ENCODE results near the gene PTPN1. TPM values are rescaled to one million over a fixed set of nuclear protein-coding genes. Genes with fewer than 3 reads are reported as not detected.

PTPN1 gene
- total RNA-seq, 2 experiments from 2014 or later = 62.5 to 74.7 TPM

DNA sequence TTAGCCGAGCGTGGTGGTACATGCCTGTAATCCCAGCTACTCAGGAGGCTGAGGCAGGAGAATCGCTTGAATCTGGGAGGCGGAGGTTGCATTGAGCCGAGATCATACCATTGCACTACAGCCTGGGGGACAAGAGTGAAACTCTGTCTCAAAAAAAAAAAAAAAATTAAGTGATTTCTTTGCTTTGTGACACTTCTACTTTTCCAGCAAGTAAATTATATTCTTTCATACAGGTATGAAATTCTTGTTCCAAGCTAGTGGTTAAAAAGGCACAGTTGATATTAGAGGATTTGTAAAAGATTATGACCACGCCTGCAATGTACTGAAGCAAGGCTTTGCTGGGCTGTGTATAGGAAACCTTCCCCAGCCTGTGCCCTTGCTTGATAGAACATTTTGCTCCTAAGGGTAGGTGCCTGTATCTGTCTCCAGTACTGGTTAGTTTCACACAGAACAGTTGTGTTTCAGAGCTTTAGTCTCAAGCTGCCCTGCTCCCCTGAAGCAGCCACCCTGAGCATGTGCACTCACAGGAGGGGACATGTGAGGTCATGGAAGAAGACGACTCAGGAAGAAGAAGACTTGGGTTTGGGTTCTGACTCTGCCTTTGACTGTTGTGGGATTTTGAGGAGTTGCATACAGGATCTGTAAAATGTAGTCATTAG lies 10.2 kb downstream of the PTPN1 start:
- peaks cover 47% of the 10 kb centered on the region for H3K36me3 Mint-ChIP-seq
- H3K27ac Mint-ChIP-seq = peak overlapping the region; percentile 95
- peak overlapping the region; percentile 76 for H3K4me3 Mint-ChIP-seq
- peak; percentile 51 for ATAC-seq
- H3K4me1 Mint-ChIP-seq = peaks cover 81% of the 10 kb centered on the region
- peak; percentile 68 for DNase-seq
- CTCF ChIA-PET = interaction anchor here (0.9 to 3.0 kb wide), 10 partner anchors 9 to 52 kb away, joined by 3 to 11 read pairs (median 3); partner anchors contain the start of gene PTPN1
- no peaks in the 10 kb centered on the region for H3K9me3 Mint-ChIP-seq (ENCODE audit: low read depth)
- H3K27me3 Mint-ChIP-seq = no peaks in the 10 kb centered on the region

DNA sequence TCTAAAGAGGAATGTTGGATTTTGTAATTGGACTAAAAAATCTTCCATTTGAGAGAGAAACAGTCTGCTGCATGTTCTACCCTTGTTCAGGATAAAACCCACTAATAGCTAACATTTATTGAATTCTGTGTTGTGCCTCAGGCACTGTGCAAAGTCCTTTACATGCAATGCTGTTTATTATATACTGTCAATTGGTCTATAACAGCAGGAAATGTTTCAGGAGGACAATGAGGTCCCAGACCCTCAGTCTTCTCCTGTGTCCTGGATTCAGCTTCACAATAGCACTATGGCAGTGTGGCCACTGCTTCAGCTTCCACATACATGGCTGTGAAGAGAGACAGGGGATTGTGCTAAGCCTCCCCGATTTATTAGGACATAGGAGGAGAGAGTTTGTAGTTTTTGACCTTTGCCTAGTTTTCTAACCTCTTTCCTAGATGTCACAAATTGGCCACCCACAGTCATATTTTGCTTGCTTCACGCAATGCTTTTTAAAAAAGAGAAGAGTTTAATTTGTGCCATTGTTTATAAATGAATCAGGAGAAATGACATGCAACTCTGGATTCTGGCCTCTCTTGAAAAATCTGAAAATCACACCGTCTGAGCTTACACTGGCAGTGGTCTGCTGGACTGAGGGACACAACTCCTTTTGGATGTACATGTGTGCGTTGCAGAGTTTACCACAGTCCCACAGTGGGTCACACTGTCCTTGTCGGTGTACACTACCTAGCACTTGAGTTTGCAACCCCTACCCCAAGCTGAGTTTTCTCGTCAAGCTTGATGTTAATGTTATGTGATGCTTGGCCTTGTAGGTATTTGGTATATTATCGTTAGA lies 11.3 kb downstream of the PTPN1 start:
- DNase-seq (no peak), ATAC-seq (no peak)
- H3K27me3 Mint-ChIP-seq = no peaks in the 10 kb centered on the region
- no peaks in the 10 kb centered on the region for H3K9me3 Mint-ChIP-seq (ENCODE audit: low read depth)
- CTCF ChIA-PET = interaction anchor here (0.9 to 2.3 kb wide), 4 partner anchors 10 to 51 kb away, joined by 3 to 11 read pairs (median 3); no protein-coding TSS in a partner anchor
- peaks cover 42% of the 10 kb centered on the region for H3K36me3 Mint-ChIP-seq
- H3K27ac Mint-ChIP-seq = peak overlapping the region; percentile 63
- H3K4me1 Mint-ChIP-seq = peaks cover 72% of the 10 kb centered on the region
- H3K4me3 Mint-ChIP-seq = no peak overlapping the region

DNA sequence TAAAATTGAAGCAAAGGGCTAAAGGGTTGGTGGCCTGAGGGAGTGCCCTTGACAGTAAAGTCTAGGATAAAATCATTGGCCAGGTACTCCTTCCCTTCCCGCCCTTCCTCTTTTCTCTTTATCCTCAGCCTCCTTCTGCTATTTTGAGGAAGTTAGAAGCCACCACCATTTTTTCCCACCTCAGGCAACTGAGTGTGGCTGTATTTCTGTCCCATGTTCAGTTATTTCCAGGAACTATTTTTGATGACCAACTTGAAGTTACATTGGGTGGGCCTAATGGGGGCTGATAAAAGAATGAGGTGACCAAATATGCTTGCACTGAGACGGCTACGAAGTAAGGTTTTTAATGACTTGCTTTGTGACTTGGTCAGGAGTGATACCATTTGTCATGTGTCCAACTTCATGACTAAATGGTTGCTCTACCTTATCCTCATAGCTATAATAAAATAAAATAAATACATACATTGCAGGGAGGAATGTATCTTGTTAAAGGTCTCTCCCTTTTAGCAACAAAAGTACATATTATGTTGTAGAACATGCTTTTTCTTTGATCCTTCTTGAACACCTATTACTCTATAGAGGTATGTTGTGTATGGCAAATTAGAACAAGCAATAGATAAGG lies 12.0 kb downstream of the PTPN1 start:
- no peak overlapping the region for H3K4me3 Mint-ChIP-seq
- ATAC-seq = no peak

DNA sequence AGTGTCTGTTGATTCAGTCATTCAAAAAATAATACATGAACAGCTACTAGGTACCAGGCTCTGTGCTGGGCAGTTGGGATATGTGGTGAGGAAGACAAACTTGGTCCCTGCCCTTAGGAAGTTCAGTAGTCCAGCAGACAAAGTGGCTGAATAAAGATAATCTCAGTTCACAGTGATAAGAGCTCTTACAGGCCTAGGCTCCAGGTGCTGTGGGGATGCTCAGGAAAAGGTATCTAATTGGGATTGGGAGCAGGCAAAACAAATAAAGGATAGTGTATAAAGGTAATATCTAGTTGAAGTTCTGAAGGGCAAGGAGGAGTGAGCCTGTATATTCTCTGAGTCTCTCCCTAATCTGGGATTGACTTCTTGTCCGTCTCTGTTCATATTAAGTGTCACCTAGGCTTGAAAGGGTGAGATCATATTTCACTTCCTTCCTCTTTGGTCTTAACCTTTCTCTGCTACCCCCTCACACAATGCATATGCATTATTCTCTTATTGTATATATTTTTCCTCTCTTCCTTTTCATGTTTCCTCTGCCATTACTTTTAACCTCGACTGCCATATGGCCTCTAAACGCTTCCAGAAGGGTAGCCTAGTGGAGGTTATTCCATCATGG lies 13.5 kb downstream of the PTPN1 start:
- no peaks in the 10 kb centered on the region for H3K27me3 Mint-ChIP-seq
- ATAC-seq = peak; percentile 20
- peaks cover 34% of the 10 kb centered on the region for H3K36me3 Mint-ChIP-seq
- peaks cover 53% of the 10 kb centered on the region for H3K4me1 Mint-ChIP-seq
- no peaks in the 10 kb centered on the region for H3K9me3 Mint-ChIP-seq (ENCODE audit: low read depth)
- no peak for DNase-seq
- CTCF ChIA-PET = interaction anchor here (0.9 to 1.8 kb wide), 11 partner anchors 9 to 338 kb away, joined by 3 to 7 read pairs (median 4); partner anchors contain the start of gene PTPN1
- H3K4me3 Mint-ChIP-seq = peak overlapping the region; percentile 21
- H3K27ac Mint-ChIP-seq = peak overlapping the region; percentile 83

More for the DNA sequence above, 12.0 kb downstream of the PTPN1 start:
- H3K27ac Mint-ChIP-seq = no peak overlapping the region
- H3K36me3 Mint-ChIP-seq = peaks cover 39% of the 10 kb centered on the region
- DNase-seq = no peak
- no peaks in the 10 kb centered on the region for H3K27me3 Mint-ChIP-seq
- H3K9me3 Mint-ChIP-seq (ENCODE audit: low read depth) = no peaks in the 10 kb centered on the region
- CTCF ChIA-PET = interaction anchor here (1.5 to 2.3 kb wide), 2 partner anchors 20 to 43 kb away, joined by 3 to 11 read pairs; no protein-coding TSS in a partner anchor
- peaks cover 66% of the 10 kb centered on the region for H3K4me1 Mint-ChIP-seq

DNA sequence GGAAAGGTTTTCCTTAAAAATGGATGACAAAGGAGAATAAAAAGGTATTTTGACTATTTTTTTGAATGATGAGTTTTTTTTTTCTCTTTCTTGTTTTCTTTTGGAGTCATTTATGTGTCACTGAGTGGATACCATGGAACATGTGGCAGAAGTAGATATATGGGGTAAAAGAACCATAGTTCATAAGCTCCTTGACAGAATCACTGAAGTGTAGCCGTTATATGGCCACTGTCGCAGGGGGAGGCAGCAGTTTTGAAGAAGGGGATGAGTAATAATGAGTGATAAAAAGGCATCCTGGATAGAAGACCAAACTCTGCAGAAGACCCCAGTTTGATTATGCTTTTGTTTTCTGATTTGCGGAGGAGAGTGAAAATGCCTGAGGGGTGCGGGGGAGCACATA lies 15.5 kb downstream of the PTPN1 start:
- H3K4me1 Mint-ChIP-seq = peaks cover 42% of the 10 kb centered on the region
- H3K27me3 Mint-ChIP-seq = no peaks in the 10 kb centered on the region
- no peaks in the 10 kb centered on the region for H3K9me3 Mint-ChIP-seq (ENCODE audit: low read depth)
- DNase-seq (no peak), ATAC-seq (no peak)
- peaks cover 29% of the 10 kb centered on the region for H3K36me3 Mint-ChIP-seq
- CTCF ChIA-PET = interaction anchor here (1.1 to 1.5 kb wide), 4 partner anchors 12 to 53 kb away, joined by 3 to 4 read pairs (median 4); no protein-coding TSS in a partner anchor
- H3K27ac Mint-ChIP-seq = no peak overlapping the region
- no peak overlapping the region for H3K4me3 Mint-ChIP-seq

DNA sequence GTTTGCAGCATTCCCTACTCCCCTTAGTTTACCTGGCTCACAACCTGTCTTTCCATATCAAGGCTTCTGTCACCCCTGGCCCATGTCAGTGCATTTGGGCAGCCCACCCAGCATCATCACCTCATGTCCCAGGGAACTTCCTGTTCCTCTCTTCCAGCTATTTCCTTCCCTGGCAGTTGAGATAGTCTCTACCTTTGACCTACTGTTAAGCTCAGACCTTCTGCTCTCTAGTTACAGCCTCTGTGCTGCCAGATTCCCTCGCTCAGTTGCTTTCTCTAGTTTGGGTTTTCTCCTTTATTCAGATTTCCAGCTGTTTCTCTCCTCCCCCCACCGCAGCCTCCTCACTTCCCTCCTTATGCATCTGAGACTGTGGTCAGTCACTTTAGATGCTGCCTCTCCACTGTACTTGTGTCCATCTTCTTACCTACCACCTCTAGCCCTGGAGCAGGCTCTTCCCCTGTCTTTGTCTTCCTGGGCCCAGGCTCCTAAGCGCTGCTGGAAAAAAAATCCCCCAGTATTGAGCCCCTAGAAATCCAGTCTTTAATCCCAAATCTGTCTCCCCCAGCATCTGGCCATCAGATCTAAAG lies 16.3 kb downstream of the PTPN1 start:
- DNase-seq (no peak), ATAC-seq (no peak)
- Mint-ChIP-seq H3K27me3 (no peaks in the 10 kb centered on the region), H3K27ac (no peak overlapping the region), H3K36me3 (peaks cover 22% of the 10 kb centered on the region), H3K9me3 (ENCODE audit: low read depth) (no peaks in the 10 kb centered on the region), H3K4me3 (no peak overlapping the region), H3K4me1 (peaks cover 40% of the 10 kb centered on the region)
- CTCF ChIA-PET = interaction anchor here (0.6 to 1.2 kb wide), 5 partner anchors 33 to 54 kb away, joined by 3 to 4 read pairs (median 3); no protein-coding TSS in a partner anchor

DNA sequence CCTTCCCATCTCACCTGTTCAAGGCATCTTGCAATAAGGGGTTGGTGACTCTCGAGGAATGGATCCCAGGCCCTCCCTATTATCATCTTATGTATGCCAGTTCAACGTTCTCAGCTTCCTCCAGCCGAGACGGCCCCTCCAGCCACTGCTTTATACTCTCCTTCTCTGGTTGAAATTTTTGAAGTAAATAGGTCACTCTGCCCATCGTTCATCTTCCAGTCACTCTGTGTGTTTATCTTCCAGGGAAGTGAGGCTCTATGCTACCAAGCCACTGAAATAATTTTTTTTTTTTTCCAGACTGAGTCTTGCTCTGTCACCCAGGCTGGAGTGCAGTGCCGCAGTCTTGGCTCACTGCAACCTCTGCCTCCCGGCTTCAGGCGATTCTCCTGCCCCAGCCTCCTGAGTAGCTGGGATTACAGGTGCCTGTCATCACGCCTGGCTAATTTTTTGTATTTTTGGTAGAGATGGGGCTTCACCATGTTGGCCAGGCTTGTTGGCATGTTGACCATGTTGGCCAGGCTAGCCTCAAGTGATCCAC lies 17.0 kb downstream of the PTPN1 start:
- H3K4me1 Mint-ChIP-seq = peaks cover 40% of the 10 kb centered on the region
- DNase-seq (no peak), ATAC-seq (no peak)
- peaks cover 21% of the 10 kb centered on the region for H3K36me3 Mint-ChIP-seq
- CTCF ChIA-PET = interaction anchor here (0.8 to 1.0 kb wide), 3 partner anchors 16 to 52 kb away, joined by 3 read pairs; no protein-coding TSS in a partner anchor
- H3K27me3 Mint-ChIP-seq = no peaks in the 10 kb centered on the region
- H3K4me3 Mint-ChIP-seq = no peak overlapping the region
- H3K27ac Mint-ChIP-seq = no peak overlapping the region
- H3K9me3 Mint-ChIP-seq (ENCODE audit: low read depth) = no peaks in the 10 kb centered on the region

DNA sequence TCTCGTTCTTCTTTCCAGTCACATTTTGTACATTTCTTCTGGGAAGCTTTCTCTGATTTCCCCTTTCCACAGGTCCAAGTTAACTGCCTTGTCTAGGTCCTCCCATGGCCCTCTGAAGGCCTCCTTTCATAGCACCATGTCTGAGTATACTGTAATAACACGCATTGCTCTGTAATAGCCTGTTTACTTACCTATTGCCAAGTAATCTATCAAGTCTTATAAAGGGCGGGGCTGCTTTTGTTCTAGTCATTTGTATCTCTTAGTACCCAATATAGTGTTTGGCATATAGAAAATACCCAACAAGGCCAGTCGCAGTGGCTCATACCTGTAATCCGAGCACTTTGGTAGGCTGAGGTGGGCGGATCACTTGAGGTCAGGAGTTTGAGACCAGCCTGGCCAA lies 17.9 kb downstream of the PTPN1 start:
- no peak for DNase-seq
- H3K9me3 Mint-ChIP-seq (ENCODE audit: low read depth) = no peaks in the 10 kb centered on the region
- peaks cover 42% of the 10 kb centered on the region for H3K4me1 Mint-ChIP-seq
- CTCF ChIA-PET = interaction anchor here (0.7 to 1.1 kb wide), 3 partner anchors 17 to 407 kb away, joined by 3 to 4 read pairs (median 3); no protein-coding TSS in a partner anchor
- no peak overlapping the region for H3K27ac Mint-ChIP-seq
- ATAC-seq = no peak
- peaks cover 17% of the 10 kb centered on the region for H3K36me3 Mint-ChIP-seq
- H3K27me3 Mint-ChIP-seq = no peaks in the 10 kb centered on the region
- H3K4me3 Mint-ChIP-seq = no peak overlapping the region

DNA sequence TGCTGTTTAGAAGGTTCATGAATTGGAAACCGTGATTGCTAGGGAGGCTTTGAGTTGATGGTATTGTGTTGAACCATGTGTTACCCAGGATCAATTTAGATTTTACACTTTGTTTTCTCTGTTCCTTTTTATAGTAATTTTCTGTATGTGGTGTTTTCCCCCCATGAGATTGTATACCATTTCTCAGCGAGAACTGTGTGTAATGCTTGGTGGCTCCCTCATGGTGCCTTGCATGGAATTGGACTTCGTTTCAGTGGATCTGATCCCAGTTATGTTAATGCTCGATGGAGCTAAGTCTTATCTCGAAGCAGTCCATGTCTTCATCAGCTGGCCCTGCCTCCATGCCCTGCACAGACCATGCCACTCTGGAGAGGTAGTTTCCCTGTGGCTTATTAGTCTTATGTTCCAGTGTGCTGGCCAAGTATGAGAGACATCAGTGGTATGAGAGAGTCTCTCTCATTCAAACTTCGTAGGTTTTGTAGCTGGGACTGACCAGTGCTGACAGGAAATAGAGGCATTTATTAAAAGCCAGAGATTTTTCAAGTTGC lies 18.7 kb downstream of the PTPN1 start:
- no peaks in the 10 kb centered on the region for H3K9me3 Mint-ChIP-seq (ENCODE audit: low read depth)
- peaks cover 12% of the 10 kb centered on the region for H3K36me3 Mint-ChIP-seq
- CTCF ChIA-PET = interaction anchor here (0.7 to 1.3 kb wide), 4 partner anchors 9 to 408 kb away, joined by 3 to 4 read pairs (median 3); no protein-coding TSS in a partner anchor
- DNase-seq (no peak), ATAC-seq (no peak)
- peaks cover 39% of the 10 kb centered on the region for H3K4me1 Mint-ChIP-seq
- no peaks in the 10 kb centered on the region for H3K27me3 Mint-ChIP-seq
- H3K4me3 Mint-ChIP-seq = no peak overlapping the region
- peak overlapping the region; percentile 2 for H3K27ac Mint-ChIP-seq

DNA sequence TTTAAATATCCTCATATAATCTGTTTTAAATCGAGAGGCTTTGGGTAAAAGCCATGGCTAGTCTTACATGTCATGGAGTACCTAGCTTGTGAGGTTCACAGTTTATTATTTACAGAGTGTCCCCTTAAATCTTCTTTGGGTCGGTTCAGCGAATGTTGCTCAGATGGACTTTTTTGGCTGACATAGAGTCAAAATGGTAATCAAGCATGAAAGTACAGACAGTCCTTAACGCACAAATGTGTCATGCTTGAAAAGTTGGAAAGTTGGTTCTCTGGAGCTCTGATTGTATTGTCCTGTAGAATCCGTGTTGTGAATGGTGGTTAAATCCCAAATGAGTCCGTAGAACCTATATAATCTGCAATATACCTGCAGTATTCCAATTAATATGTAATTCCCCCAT lies 22.0 kb downstream of the PTPN1 start:
- no peaks in the 10 kb centered on the region for H3K27me3 Mint-ChIP-seq
- H3K27ac Mint-ChIP-seq = no peak overlapping the region
- H3K9me3 Mint-ChIP-seq (ENCODE audit: low read depth) = no peaks in the 10 kb centered on the region
- peaks cover 12% of the 10 kb centered on the region for H3K36me3 Mint-ChIP-seq
- peaks cover 47% of the 10 kb centered on the region for H3K4me1 Mint-ChIP-seq
- DNase-seq = no peak
- CTCF ChIA-PET = interaction anchor here (0.6 to 0.8 kb wide), 2 partner anchors 10 to 461 kb away, joined by 3 read pairs; no protein-coding TSS in a partner anchor
- no peak overlapping the region for H3K4me3 Mint-ChIP-seq
- no peak for ATAC-seq

DNA sequence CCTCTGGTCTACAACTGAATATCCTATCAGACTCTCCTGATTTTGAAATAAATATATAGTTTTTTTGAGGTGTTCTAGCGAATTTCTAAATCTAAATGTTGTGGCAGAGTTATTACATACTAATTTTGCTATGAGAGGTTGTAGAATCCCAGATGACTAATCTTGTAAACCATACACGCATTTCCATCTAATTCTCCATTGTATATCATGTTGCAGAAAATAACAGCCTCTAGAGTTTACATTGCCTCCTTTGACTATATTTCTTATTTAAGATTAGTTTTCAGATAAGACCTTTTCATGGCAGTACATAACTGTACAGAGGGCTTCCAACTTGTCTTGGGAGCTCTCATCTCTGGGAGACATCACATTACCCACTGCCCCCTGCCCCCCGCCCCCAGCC lies 22.9 kb downstream of the PTPN1 start:
- Mint-ChIP-seq H3K9me3 (ENCODE audit: low read depth) (no peaks in the 10 kb centered on the region), H3K4me3 (no peak overlapping the region), H3K4me1 (peaks cover 53% of the 10 kb centered on the region), H3K36me3 (peaks cover 15% of the 10 kb centered on the region), H3K27ac (no peak overlapping the region), H3K27me3 (no peaks in the 10 kb centered on the region)
- ATAC-seq (no peak), DNase-seq (no peak)
- CTCF ChIA-PET = interaction anchor here (1.0 to 1.2 kb wide), 3 partner anchors 15 to 111 kb away, joined by 3 to 4 read pairs (median 3); no protein-coding TSS in a partner anchor

DNA sequence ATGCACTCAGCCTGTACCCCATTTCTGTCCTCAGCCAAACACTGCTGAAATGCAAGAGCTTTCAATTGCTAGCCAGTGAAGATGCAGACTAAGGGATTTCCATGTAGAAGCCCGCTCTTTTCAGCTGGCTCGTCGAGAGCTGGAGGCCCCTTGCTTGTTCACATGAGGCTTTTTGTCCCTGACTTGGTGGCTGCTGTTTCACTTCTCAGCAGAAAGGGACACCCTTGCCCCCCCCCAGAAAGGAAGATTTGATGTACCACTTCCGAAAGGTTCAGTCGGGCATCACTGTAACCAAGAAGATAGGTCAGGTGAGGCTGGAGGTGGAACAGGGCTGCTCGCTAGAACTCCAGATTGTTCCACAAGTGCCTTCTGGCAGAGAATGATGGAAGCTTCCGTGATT lies 23.3 kb downstream of the PTPN1 start:
- Mint-ChIP-seq H3K4me3 (no peak overlapping the region), H3K4me1 (peaks cover 56% of the 10 kb centered on the region), H3K27me3 (no peaks in the 10 kb centered on the region), H3K36me3 (peaks cover 15% of the 10 kb centered on the region), H3K9me3 (ENCODE audit: low read depth) (no peaks in the 10 kb centered on the region), H3K27ac (no peak overlapping the region)
- ATAC-seq = no peak
- DNase-seq = no peak
- CTCF ChIA-PET = interaction anchor here (1.0 to 1.5 kb wide), 4 partner anchors 15 to 111 kb away, joined by 3 to 4 read pairs (median 4); no protein-coding TSS in a partner anchor
